ENCODE results near the gene TMEM145. TPM values are rescaled to one million over a fixed set of nuclear protein-coding genes. Genes with fewer than 3 reads are reported as not detected.
A peak's percentile ranks its signal among the peaks of the same experiment; 100 is the strongest.

TMEM145 gene
- total RNA-seq, 4 donors from 2014 or later: 0.87 TPM; not detected in 3

- ATAC-seq: no peak
- intact Hi-C loops (cut with DNase I; ENCODE audit: low total_unique reads): no loop called here
Observed at GRCh38 chr19:42285541-42285941, 27.6 kb upstream of the TMEM145 start.

GRCh38 chr19:42285988-42286348 lies 27.1 kb upstream of the TMEM145 start:
- Histone ChIP-seq H3K9me3 (no peaks in the 10 kb centered on the region), H3K4me1 (peaks cover 45 to 48% of the 10 kb centered on the region in 2 donors), H3K27ac (peak overlapping the region; percentile 81 to 95 (median 87)), H3K27me3 (no peaks in the 10 kb centered on the region), H3K36me3 (peaks cover 0 to 42% of the 10 kb centered on the region in 2 donors), H3K4me3 (peak overlapping the region in 2 of 4 donors; percentile 4 to 76)
- no peak for DNase-seq
- ATAC-seq: no peak
- intact Hi-C loops (cut with DNase I; ENCODE audit: low total_unique reads) (no loop called here), in situ Hi-C loops (cut with MboI; ENCODE audit: low sequenced_read_pairs in 4 of 4) (loop anchor here in 1 of 4 donors (5.0 kb wide), 1 partner anchor 44 kb away; the partner anchor contains the start of gene GSK3A)
- TF ChIP-seq CTCF (IDR thresholded peaks at IDR 0.05 in 4 of 5, conservative IDR thresholded peaks at IDR 0.05 in 1 of 5) (no peak), POLR2A (IDR thresholded peaks at IDR 0.05) (no peak)

More at GRCh38 chr19:42285541-42285941, 27.6 kb upstream of the TMEM145 start:
- Histone ChIP-seq H3K27ac (peak overlapping the region; percentile 81 to 95 (median 87)), H3K4me3 (peak overlapping the region in 3 of 4 donors; percentile 4 to 76 (median 69)), H3K9me3 (no peaks in the 10 kb centered on the region), H3K27me3 (no peaks in the 10 kb centered on the region), H3K4me1 (peaks cover 45 to 52% of the 10 kb centered on the region in 2 donors), H3K36me3 (peaks cover 0 to 38% of the 10 kb centered on the region in 2 donors)
- TF ChIP-seq CTCF (IDR thresholded peaks at IDR 0.05 in 4 of 5, conservative IDR thresholded peaks at IDR 0.05 in 1 of 5) (no peak), POLR2A (IDR thresholded peaks at IDR 0.05) (no peak)
- DNase-seq: no peak
- in situ Hi-C loops (cut with MboI; ENCODE audit: low sequenced_read_pairs in 4 of 4): loop anchor here in 1 of 4 donors (5.0 kb wide), 1 partner anchor 43 kb away; the partner anchor contains the start of gene GSK3A

- peak overlapping the region; percentile 81 to 95 (median 87) for H3K27ac ChIP-seq
- peak overlapping the region in 1 of 4 donors; percentile 76 for H3K4me3 ChIP-seq
- ATAC-seq (no peak), DNase-seq (no peak)
- H3K27me3 ChIP-seq: no peaks in the 10 kb centered on the region
- peaks cover 0 to 47% of the 10 kb centered on the region in 2 donors for H3K36me3 ChIP-seq
- TF ChIP-seq POLR2A (IDR thresholded peaks at IDR 0.05): peak in 1 of 2 donors; percentile 12
- no peak for TF ChIP-seq CTCF (IDR thresholded peaks at IDR 0.05 in 4 of 5, conservative IDR thresholded peaks at IDR 0.05 in 1 of 5)
- no peaks in the 10 kb centered on the region for H3K9me3 ChIP-seq
- in situ Hi-C loops (cut with MboI; ENCODE audit: low sequenced_read_pairs in 4 of 4) (loop anchor here in 1 of 4 donors (5.0 kb wide), 1 partner anchor 44 kb away; the partner anchor contains the start of gene GSK3A), intact Hi-C loops (cut with DNase I; ENCODE audit: low total_unique reads) (no loop called here)
- H3K4me1 ChIP-seq: peaks cover 40 to 43% of the 10 kb centered on the region in 2 donors
Observed at GRCh38 chr19:42286349-42287016, 26.6 kb upstream of the TMEM145 start.

GRCh38 chr19:42287017-42287826 lies 25.9 kb upstream of the TMEM145 start:
- Histone ChIP-seq H3K9me3 (no peaks in the 10 kb centered on the region), H3K4me3 (no peak overlapping the region), H3K27ac (peak overlapping the region; percentile 81 to 95 (median 87)), H3K27me3 (no peaks in the 10 kb centered on the region), H3K36me3 (peaks cover 0 to 52% of the 10 kb centered on the region in 2 donors), H3K4me1 (peaks cover 33 to 36% of the 10 kb centered on the region in 2 donors)
- intact Hi-C loops (cut with DNase I; ENCODE audit: low total_unique reads): no loop called here
- ATAC-seq (no peak), DNase-seq (no peak)
- TF ChIP-seq CTCF (IDR thresholded peaks at IDR 0.05 in 4 of 5, conservative IDR thresholded peaks at IDR 0.05 in 1 of 5) (no peak), POLR2A (IDR thresholded peaks at IDR 0.05) (no peak)
- in situ Hi-C loops (cut with MboI; ENCODE audit: low sequenced_read_pairs in 4 of 4): loop anchor here in 1 of 4 donors (5.0 kb wide), 1 partner anchor 45 kb away; the partner anchor contains the start of gene GSK3A
